ENCODE measurements around the gene SNX32. TPM values are rescaled to one million over a fixed set of nuclear protein-coding genes. Genes with fewer than 3 reads are reported as not detected.

The SNX32 gene
- polyA plus RNA-seq, 6 donors from 2014 or later, result 1.2 to 2.6 (median 1.7) TPM; not detected in 1

DNA sequence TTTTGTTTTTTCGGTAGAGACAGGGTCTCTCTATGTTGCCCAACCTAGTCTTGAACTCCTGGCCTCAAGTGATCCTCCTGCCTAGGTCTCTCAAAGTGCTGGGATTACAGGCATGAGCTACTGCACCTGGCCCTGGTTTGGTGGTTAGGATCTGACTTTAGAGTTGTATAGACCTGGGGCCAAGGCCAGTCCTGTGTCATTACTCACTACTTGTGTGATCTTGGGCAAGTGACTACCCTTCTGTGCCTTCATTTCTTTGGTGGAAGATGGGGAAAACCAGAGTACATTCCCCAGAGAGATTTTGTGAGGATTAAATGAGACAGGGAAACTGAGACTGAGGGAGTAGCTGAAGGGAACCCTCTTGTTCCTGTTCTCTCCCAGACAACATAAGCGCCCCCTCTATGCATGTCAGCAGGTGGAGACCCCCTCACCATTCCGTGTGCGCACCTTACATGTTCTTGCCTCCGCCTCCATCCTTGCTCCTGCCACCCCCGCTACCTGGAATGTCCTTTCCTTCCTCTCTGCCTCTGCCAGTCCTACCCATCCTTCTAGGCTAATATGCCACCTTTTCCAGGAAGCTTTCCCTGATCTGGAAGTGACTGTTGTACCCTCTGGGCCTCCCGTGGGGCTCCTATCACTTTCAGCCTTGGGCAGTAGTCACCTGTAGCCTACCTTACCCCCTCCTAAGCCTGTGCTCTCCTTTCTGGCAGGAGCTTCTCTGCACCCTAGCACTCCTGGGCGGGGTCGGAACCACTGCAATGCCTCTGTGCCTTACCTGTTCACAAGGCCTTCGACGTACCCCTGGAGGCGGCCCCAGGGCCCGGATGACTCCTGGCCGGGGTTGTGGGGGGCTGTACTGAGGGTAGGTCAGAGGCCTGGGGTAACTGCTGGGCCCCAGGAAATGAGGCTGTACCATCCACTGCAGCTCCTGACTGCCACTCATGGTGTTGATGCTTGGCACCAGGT lies 62.6 kb downstream of the SNX32 start:
- Mint-ChIP-seq H3K4me1 (peaks cover 20 to 50% (median 41%) of the 10 kb centered on the region in 3 donors), H3K4me3 (peak overlapping the region in 4 of 8 donors; percentile 25 to 71 (median 36))

DNA sequence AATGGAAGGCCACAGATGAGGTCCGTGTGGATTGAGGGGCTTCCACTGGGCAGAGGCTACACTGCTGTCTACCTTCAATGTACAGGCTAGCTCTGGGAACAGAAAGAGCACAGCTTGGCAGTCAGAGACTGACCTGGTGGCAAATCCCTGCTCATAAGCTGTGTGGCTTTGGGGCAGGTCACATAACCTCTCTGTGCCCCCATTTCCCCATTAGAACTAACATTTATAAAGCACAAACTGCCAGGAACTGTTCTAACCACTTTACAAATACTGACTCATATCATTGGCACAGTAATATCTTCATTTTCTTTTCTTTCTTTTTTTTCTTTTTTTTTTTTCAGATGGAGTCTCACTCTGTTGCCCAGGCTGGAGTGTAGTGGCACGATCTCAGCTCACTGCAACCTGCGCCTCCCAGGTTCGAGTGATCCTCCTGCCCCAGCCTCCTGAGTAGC lies 63.3 kb downstream of the SNX32 start:
- DNase-seq, result no peak
- ATAC-seq (ENCODE audit: low read depth in 2 of 2), result no peak
- Mint-ChIP-seq H3K27ac (peak overlapping the region in 3 of 6 donors; percentile 21 to 62 (median 26)), H3K4me3 (peak overlapping the region in 1 of 8 donors; percentile 71), H3K9me3 (no peaks in the 10 kb centered on the region), H3K27me3 (peaks cover 0 to 9% (median 9%) of the 10 kb centered on the region in 3 donors), H3K4me1 (peaks cover 17 to 43% (median 34%) of the 10 kb centered on the region in 3 donors), H3K36me3 (no peaks in the 10 kb centered on the region)

More for the DNA sequence above, 62.6 kb downstream of the SNX32 start:
- Mint-ChIP-seq H3K36me3 (no peaks in the 10 kb centered on the region), H3K27me3 (peaks cover 0 to 8% (median 6%) of the 10 kb centered on the region in 3 donors), H3K27ac (peak overlapping the region in 3 of 6 donors; percentile 21 to 81 (median 46)), H3K9me3 (no peaks in the 10 kb centered on the region)
- ATAC-seq (ENCODE audit: low read depth in 2 of 2) (no peak), DNase-seq (no peak)

DNA sequence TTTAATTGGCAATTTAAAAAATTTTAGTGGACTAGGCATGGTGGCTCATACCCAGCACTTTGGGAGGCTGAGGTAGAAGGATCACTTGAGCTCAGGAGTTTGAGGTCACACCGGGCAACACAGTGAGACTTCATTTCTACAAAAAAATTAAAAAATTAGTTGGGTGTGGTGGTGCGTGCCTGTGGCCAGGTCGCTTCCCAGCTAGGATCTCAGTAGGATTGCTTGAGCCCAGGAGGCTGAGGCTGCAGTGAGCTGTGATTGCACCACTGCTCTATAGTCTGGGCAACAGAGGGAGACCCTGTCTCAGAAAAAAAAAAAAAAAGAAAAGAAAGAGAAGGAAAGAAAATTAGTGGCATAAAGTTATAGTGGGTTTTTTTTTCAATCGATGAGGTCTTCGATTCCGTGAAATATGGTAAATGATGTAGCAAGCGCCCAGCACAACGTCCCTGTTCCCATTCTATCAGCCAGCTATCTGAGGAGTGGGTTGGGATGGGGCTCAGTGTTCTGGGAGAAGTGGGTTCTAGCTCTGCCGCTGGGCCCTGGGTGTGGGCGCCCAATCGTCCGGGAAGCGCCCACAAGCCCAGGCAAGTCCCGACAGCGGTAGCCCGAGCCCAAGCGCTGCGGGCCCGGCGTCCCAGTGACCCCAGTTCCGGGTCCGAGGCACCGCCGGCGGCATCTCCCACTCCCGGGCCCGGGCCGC lies 65.0 kb downstream of the SNX32 start:
- Mint-ChIP-seq H3K4me3 (peak overlapping the region; percentile 71 to 88 (median 80)), H3K9me3 (no peaks in the 10 kb centered on the region), H3K27ac (peak overlapping the region; percentile 83 to 98 (median 88)), H3K36me3 (no peaks in the 10 kb centered on the region), H3K27me3 (peaks cover 0 to 20% (median 11%) of the 10 kb centered on the region in 3 donors), H3K4me1 (peaks cover 9 to 26% (median 16%) of the 10 kb centered on the region in 3 donors)
- DNase-seq (no peak), ATAC-seq (ENCODE audit: low read depth in 2 of 2) (no peak)

DNA sequence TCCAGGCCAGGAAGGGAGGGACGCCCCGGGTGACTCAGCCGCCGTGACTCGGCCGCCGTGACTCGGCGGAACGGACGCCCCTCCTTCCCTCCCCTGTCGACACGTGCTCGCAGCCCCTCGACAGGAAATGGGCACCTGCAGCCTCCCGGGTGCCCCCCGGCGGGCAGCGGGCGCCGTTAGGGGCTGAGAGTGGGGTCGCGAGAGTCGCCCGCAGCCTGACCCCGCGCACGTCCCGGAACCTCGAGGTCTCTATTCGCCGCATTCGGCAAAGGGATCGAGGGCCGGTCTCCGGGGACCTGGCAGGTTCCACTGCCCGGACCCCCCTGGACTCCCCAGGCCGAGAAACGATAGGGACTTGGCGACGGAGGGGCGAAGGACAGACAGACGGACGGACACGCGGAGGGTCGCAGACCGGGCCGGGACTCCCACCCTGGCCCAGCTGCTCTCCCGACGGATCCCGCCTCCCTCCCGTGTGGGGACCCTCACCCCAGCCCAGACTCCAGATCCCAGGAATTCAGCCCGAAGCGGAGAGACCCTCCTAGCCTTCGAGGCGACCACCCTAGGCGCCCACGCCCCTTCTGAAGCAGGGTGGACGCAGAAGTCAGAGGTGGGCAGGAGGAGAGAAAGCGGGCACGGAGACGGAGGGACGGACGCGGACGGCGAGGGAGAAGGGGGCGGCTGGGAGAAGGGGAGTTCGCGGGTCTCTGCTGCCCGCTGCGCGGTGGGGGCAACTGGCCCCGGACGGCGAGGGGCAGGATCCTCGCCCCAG lies 65.8 kb downstream of the SNX32 start:
- peak overlapping the region; percentile 54 to 77 (median 72) for H3K4me3 Mint-ChIP-seq
- H3K36me3 Mint-ChIP-seq, result no peaks in the 10 kb centered on the region
- peaks cover 3 to 20% (median 9%) of the 10 kb centered on the region in 3 donors for H3K4me1 Mint-ChIP-seq
- ATAC-seq (ENCODE audit: low read depth in 2 of 2), result no peak
- H3K27me3 Mint-ChIP-seq, result peaks cover 0 to 25% (median 11%) of the 10 kb centered on the region in 3 donors
- no peaks in the 10 kb centered on the region for H3K9me3 Mint-ChIP-seq
- peak overlapping the region in 3 of 6 donors; percentile 76 to 88 (median 80) for H3K27ac Mint-ChIP-seq
- no peak for DNase-seq

DNA sequence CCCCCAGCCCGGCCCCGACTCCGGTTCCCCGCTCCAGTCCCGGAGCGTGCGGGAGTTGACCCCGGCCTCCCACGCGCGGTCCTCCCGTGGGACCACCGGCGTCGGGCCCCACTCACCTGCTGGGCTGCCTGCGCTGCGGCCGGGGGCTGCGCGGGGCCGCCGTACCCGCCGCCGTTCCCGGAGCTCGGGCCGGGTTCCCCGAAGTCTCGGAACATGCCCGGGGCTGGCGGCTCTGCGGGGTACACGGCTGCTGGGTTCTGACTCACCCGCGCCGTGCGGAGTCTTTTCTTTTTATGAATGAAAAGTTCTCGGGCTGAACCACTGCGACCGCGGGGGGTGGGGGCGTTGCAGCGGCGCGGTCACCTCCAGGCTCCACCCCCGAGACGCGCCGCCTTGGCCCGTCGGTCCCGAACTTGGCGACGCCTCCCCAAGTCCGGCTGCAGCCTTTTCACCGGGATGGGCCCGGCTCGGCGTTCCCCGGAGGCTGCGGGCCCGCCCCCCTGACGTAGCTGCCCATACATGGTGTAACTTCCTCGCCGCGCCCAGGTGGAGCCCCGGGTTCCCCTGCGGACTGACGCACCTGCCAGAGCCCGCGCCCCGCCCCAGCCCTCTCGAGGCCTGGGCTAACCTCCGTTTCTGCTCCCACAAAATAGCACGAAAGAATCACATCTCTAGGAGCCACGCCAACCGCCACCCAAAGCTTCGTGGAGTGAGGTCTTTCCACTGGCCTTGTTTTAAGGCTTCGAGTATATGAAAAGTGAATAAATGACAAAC lies 66.5 kb downstream of the SNX32 start, which contains the start of gene FOSL1:
Gene FOSL1 (minus strand): TSS at position 264 of the 774 bp plus-strand sequence. CDS start 49 bp downstream, at position 215.
- no peaks in the 10 kb centered on the region for H3K9me3 Mint-ChIP-seq
- H3K27ac Mint-ChIP-seq, result peak within 1 kb of the TSS; percentile 80 to 94 (median 90)
- H3K4me3 Mint-ChIP-seq, result peak within 1 kb of the TSS; percentile 57 to 85 (median 74)
- H3K4me1 Mint-ChIP-seq, result peaks cover 3 to 17% (median 6%) of the 10 kb centered on the region in 3 donors
- peaks cover 0 to 25% (median 11%) of the 10 kb centered on the region in 3 donors for H3K27me3 Mint-ChIP-seq
- DNase-seq (peak; percentile 93), ATAC-seq (ENCODE audit: low read depth in 2 of 2) (peak; percentile 97)
- H3K36me3 Mint-ChIP-seq, result no peaks in the 10 kb centered on the region

DNA sequence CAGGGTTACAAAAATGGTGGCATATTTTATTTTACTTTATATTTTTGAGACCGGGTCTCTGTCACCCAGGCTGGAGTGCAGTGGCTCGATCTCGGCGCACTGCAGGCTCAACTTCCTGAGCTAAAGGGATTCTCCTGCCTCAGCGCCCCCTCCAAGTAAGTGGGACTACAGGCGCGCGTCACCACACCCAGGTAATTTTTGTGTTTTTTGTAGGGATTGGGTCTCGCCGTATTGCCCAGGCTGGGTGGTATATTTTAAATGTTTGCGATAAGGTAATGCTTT lies 67.1 kb downstream of the SNX32 start:
- no peak for DNase-seq
- Mint-ChIP-seq H3K9me3 (no peaks in the 10 kb centered on the region), H3K27ac (peak overlapping the region; percentile 80 to 94 (median 90)), H3K4me3 (peak overlapping the region; percentile 57 to 85 (median 69)), H3K4me1 (peaks cover under 1 to 14% (median 3%) of the 10 kb centered on the region in 3 donors), H3K27me3 (peaks cover 0 to 25% (median 11%) of the 10 kb centered on the region in 3 donors), H3K36me3 (no peaks in the 10 kb centered on the region)
- no peak for ATAC-seq (ENCODE audit: low read depth in 2 of 2)

DNA sequence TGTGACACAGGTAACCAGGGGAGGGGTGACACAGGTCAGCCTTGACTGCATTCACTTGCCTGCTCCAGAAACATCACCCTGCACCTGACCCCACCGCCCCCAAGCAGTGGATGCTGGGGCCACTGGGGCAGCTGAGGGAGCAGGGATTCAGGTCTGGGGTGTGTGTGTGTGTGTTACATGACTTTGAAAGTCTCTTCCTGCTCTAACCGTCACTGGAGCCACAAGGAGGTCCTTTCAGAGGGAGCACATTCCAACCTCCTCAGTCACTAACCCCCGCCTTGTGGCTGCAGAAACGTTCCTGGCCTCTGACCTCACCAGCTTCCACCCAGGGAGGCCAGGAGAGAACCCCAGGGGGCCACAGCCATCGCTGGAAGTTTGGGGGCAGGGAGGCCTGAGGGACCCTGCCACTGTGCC lies 69.3 kb downstream of the SNX32 start:
- Mint-ChIP-seq H3K9me3 (no peaks in the 10 kb centered on the region), H3K4me3 (no peak overlapping the region), H3K27ac (peak overlapping the region in 3 of 6 donors; percentile 11 to 68 (median 68)), H3K4me1 (peaks cover 0 to 14% (median 3%) of the 10 kb centered on the region in 3 donors), H3K36me3 (no peaks in the 10 kb centered on the region), H3K27me3 (peaks cover 8 to 36% (median 11%) of the 10 kb centered on the region in 3 donors)
- no peak for DNase-seq
- no peak for ATAC-seq (ENCODE audit: low read depth in 2 of 2)

Other genes with a start within 250 kb of the SNX32 start
- gene KCNK7, start 238.2 kb upstream of the SNX32 start, polyA plus RNA-seq (ENCODE audit: low read depth in 6 of 6), result not detected
- 10 to 100 TPM in 4 of 6 donors, 1 to 10 TPM in 2; 9.2 to 20.1 (median 11.9) TPM for gene MAP3K11, start 219.7 kb upstream of the SNX32 start, polyA plus RNA-seq (ENCODE audit: low read depth in 6 of 6)
- 1 to 10 TPM in 5 of 6 donors, not detected in 1; 1.7 to 5.9 (median 3.0) TPM for gene PCNX3, start 218.2 kb upstream of the SNX32 start, polyA plus RNA-seq (ENCODE audit: low read depth in 6 of 6)
- gene SIPA1, start 195.9 kb upstream of the SNX32 start, polyA plus RNA-seq (ENCODE audit: low read depth in 6 of 6), result 100 to 1,000 TPM; 160 to 404 (median 207) TPM
- gene RELA, start 171.0 kb upstream of the SNX32 start, polyA plus RNA-seq (ENCODE audit: low read depth in 6 of 6), result 10 to 100 TPM; 36.3 to 72.2 (median 48.6) TPM
- 10 to 100 TPM; 38.9 to 71.8 (median 63.6) TPM for gene KAT5, start 121.7 kb upstream of the SNX32 start, polyA plus RNA-seq (ENCODE audit: low read depth in 6 of 6)
- gene RNASEH2C, start 113.2 kb upstream of the SNX32 start, polyA plus RNA-seq (ENCODE audit: low read depth in 6 of 6), result 100 to 1,000 TPM in 3 of 6 donors, 10 to 100 TPM in 3; 59.3 to 126 (median 99.1) TPM
- 10 to 100 TPM in 2 of 6 donors, 1 to 10 TPM in 4; 3.4 to 17.2 (median 9.6) TPM for gene AP5B1, start 53.0 kb upstream of the SNX32 start, polyA plus RNA-seq (ENCODE audit: low read depth in 6 of 6)
- not detected for gene OVOL1, start 46.9 kb upstream of the SNX32 start, polyA plus RNA-seq (ENCODE audit: low read depth in 6 of 6)
- gene CFL1, start 24.2 kb downstream of the SNX32 start, polyA plus RNA-seq (ENCODE audit: low read depth in 6 of 6), result 1,000 to 10,000 TPM; 1,822 to 2,570 (median 2,214) TPM
- gene MUS81, start 26.5 kb downstream of the SNX32 start, polyA plus RNA-seq (ENCODE audit: low read depth in 6 of 6), result 10 to 100 TPM in 5 of 6 donors, 1 to 10 TPM in 1; 3.2 to 32.0 (median 22.8) TPM
- gene EFEMP2, start 38.8 kb downstream of the SNX32 start, polyA plus RNA-seq (ENCODE audit: low read depth in 6 of 6), result 1 to 10 TPM in 2 of 6 donors, under 1 TPM in 1, not detected in 3; 0.29 to 1.5 (median 1.1) TPM
- 1 to 10 TPM in 5 of 6 donors, under 1 TPM in 1; 0.68 to 7.2 (median 3.0) TPM for gene CTSW, start 45.9 kb downstream of the SNX32 start, polyA plus RNA-seq (ENCODE audit: low read depth in 6 of 6)
- gene FIBP, start 54.5 kb downstream of the SNX32 start, polyA plus RNA-seq (ENCODE audit: low read depth in 6 of 6), result 100 to 1,000 TPM in 4 of 6 donors, 10 to 100 TPM in 2; 91.2 to 191 (median 107) TPM
- gene CCDC85B, start 56.7 kb downstream of the SNX32 start, polyA plus RNA-seq (ENCODE audit: low read depth in 6 of 6), result 10 to 100 TPM; 22.4 to 62.8 (median 45.3) TPM
- under 1 TPM in 3 of 6 donors, not detected in 3; 0.25 to 0.34 (median 0.27) TPM for gene FOSL1, start 66.4 kb downstream of the SNX32 start, polyA plus RNA-seq (ENCODE audit: low read depth in 6 of 6)
- gene C11orf68, start 85.1 kb downstream of the SNX32 start, polyA plus RNA-seq (ENCODE audit: low read depth in 6 of 6), result 10 to 100 TPM; 48.5 to 79.3 (median 68.4) TPM
- gene DRAP1, start 85.5 kb downstream of the SNX32 start, polyA plus RNA-seq (ENCODE audit: low read depth in 6 of 6), result 10 to 100 TPM; 57.3 to 89.8 (median 71.1) TPM
- gene TSGA10IP, start 111.5 kb downstream of the SNX32 start, polyA plus RNA-seq (ENCODE audit: low read depth in 6 of 6), result not detected
- gene SART1, start 127.8 kb downstream of the SNX32 start, polyA plus RNA-seq (ENCODE audit: low read depth in 6 of 6), result 10 to 100 TPM; 13.9 to 39.7 (median 18.3) TPM
- gene EIF1AD, start 168.2 kb downstream of the SNX32 start, polyA plus RNA-seq (ENCODE audit: low read depth in 6 of 6), result 10 to 100 TPM in 5 of 6 donors, 1 to 10 TPM in 1; 4.9 to 34.2 (median 20.1) TPM
- 100 to 1,000 TPM; 162 to 247 (median 189) TPM for gene BANF1, start 168.5 kb downstream of the SNX32 start, polyA plus RNA-seq (ENCODE audit: low read depth in 6 of 6)
- gene CST6, start 178.0 kb downstream of the SNX32 start, polyA plus RNA-seq (ENCODE audit: low read depth in 6 of 6), result not detected
- under 1 TPM in 1 of 6 donors, not detected in 5; 0.11 TPM for gene CATSPER1, start 192.5 kb downstream of the SNX32 start, polyA plus RNA-seq (ENCODE audit: low read depth in 6 of 6)
- gene GAL3ST3, start 215.2 kb downstream of the SNX32 start, polyA plus RNA-seq (ENCODE audit: low read depth in 6 of 6), result not detected
- gene SF3B2, start 218.4 kb downstream of the SNX32 start, polyA plus RNA-seq (ENCODE audit: low read depth in 6 of 6), result 100 to 1,000 TPM in 1 of 6 donors, 10 to 100 TPM in 5; 68.8 to 106 (median 85.2) TPM
- 100 to 1,000 TPM in 1 of 6 donors, 10 to 100 TPM in 5; 44.3 to 133 (median 57.3) TPM for gene PACS1, start 236.3 kb downstream of the SNX32 start, polyA plus RNA-seq (ENCODE audit: low read depth in 6 of 6)